ENCODE results near the gene TRIM33. TPM values are rescaled to one million over a fixed set of nuclear protein-coding genes. Genes with fewer than 3 reads are reported as not detected.

TRIM33 gene
- total and polyA plus RNA-seq, 2 of the 13 experiments (the other 11 are each of a cell fraction or from before 2014, with no cell fraction given): 35.5 to 42.2 TPM

DNA sequence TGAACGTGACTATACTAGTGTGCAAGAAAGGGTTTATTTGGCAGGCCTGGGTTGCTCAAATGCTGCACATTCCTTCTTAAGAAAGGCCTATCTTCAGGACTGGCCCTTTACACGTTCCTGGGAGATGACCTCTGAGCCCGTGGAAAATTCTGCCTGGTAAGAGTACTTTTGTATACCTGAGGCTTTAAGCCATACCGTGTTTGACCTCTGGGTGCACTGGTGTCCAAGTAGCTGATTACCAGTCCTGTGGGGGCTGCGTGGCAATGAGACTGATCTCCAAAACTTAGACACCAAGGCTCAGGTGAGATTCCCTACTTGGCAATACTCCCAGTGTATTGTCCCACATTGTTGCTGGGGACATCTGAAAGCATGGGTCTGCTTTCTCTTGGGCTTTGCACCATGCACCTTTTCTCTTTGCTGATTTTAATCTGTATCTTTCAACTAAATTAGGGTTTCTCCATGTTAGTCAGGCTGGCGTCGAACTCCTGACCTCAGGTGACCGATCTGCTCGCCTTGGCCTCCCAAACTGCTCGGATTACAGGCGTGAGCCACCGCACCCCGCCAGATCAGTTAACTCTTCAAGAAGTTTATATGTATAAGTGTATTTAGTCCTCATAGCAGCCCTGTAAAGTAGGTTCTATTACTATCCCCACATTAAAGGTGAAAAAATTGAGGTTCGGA is 44.5 kb downstream of the TRIM33 start (continued):
- TF ChIP-seq ZNF720 (CRISPR knock-in tag; IDR thresholded peaks at IDR 0.05) (no peak), RBM22 (optimal IDR thresholded peaks at IDR 0.05; ENCODE audit: low read length) (peak; percentile 74), ZFP36L2 (CRISPR knock-in tag; IDR thresholded peaks at IDR 0.05) (no peak), ZNF12 (CRISPR knock-in tag; IDR thresholded peaks at IDR 0.05) (0 out of 2 replicates have a peak, but pooled peaks have one; percentile 14), BHLHE40 (IDR thresholded peaks at IDR 0.05; ENCODE audit: low read length) (peak; percentile 17; the same call in 1 of the 2 replicates), RAD21 (CRISPR knock-in tag; IDR thresholded peaks at IDR 0.05) (peak; percentile 28), ZNF567 (CRISPR knock-in tag; IDR thresholded peaks at IDR 0.05; ENCODE audit: borderline replicate concordance) (no peak), HNF4A (CRISPR knock-in tag; IDR thresholded peaks at IDR 0.05) (peak; percentile 43), SALL1 (CRISPR knock-in tag; IDR thresholded peaks at IDR 0.05) (peak; percentile 80), PITX1 (CRISPR knock-in tag; IDR thresholded peaks at IDR 0.05) (peak; percentile 34; the same call in 1 of the 2 replicates), ZNF263 (CRISPR knock-in tag; IDR thresholded peaks at IDR 0.05) (no peak), FOXO1 (CRISPR knock-in tag; IDR thresholded peaks at IDR 0.05) (no peak), ZFX (CRISPR knock-in tag; IDR thresholded peaks at IDR 0.05; ENCODE audit: low read depth) (peak; percentile 43; the same call in 1 of the 2 replicates)
- TF ChIP-seq, protein P1, sequence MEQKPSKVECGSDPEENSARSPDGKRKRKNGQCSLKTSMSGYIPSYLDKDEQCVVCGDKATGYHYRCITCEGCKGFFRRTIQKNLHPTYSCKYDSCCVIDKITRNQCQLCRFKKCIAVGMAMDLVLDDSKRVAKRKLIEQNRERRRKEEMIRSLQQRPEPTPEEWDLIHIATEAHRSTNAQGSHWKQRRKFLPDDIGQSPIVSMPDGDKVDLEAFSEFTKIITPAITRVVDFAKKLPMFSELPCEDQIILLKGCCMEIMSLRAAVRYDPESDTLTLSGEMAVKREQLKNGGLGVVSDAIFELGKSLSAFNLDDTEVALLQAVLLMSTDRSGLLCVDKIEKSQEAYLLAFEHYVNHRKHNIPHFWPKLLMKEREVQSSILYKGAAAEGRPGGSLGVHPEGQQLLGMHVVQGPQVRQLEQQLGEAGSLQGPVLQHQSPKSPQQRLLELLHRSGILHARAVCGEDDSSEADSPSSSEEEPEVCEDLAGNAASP (CRISPR knock-in tag; IDR thresholded peaks at IDR 0.05; ENCODE audit: borderline replicate concordance): peak; percentile 71; the same call in 1 of the 2 replicates
- TF ChIP-seq, protein P2, sequence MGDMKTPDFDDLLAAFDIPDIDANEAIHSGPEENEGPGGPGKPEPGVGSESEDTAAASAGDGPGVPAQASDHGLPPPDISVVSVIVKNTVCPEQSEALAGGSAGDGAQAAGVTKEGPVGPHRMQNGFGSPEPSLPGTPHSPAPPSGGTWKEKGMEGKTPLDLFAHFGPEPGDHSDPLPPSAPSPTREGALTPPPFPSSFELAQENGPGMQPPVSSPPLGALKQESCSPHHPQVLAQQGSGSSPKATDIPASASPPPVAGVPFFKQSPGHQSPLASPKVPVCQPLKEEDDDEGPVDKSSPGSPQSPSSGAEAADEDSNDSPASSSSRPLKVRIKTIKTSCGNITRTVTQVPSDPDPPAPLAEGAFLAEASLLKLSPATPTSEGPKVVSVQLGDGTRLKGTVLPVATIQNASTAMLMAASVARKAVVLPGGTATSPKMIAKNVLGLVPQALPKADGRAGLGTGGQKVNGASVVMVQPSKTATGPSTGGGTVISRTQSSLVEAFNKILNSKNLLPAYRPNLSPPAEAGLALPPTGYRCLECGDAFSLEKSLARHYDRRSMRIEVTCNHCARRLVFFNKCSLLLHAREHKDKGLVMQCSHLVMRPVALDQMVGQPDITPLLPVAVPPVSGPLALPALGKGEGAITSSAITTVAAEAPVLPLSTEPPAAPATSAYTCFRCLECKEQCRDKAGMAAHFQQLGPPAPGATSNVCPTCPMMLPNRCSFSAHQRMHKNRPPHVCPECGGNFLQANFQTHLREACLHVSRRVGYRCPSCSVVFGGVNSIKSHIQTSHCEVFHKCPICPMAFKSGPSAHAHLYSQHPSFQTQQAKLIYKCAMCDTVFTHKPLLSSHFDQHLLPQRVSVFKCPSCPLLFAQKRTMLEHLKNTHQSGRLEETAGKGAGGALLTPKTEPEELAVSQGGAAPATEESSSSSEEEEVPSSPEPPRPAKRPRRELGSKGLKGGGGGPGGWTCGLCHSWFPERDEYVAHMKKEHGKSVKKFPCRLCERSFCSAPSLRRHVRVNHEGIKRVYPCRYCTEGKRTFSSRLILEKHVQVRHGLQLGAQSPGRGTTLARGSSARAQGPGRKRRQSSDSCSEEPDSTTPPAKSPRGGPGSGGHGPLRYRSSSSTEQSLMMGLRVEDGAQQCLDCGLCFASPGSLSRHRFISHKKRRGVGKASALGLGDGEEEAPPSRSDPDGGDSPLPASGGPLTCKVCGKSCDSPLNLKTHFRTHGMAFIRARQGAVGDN (CRISPR knock-in tag; IDR thresholded peaks at IDR 0.05): peak; percentile 52
- TF ChIP-seq, protein P3, sequence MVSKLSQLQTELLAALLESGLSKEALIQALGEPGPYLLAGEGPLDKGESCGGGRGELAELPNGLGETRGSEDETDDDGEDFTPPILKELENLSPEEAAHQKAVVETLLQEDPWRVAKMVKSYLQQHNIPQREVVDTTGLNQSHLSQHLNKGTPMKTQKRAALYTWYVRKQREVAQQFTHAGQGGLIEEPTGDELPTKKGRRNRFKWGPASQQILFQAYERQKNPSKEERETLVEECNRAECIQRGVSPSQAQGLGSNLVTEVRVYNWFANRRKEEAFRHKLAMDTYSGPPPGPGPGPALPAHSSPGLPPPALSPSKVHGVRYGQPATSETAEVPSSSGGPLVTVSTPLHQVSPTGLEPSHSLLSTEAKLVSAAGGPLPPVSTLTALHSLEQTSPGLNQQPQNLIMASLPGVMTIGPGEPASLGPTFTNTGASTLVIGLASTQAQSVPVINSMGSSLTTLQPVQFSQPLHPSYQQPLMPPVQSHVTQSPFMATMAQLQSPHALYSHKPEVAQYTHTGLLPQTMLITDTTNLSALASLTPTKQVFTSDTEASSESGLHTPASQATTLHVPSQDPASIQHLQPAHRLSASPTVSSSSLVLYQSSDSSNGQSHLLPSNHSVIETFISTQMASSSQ (IDR thresholded peaks at IDR 0.05; ENCODE audit: low read depth): no peak
- TF ChIP-seq, protein P3 (CRISPR knock-in tag; IDR thresholded peaks at IDR 0.05; ENCODE audit: borderline replicate concordance): peak; percentile 44; the same call in 1 of the 2 replicates
